Lower lobe of right lung (tissue), 2 donors: ENCODE measurements around the gene CDCP2. TPM values are rescaled to one million over a fixed set of nuclear protein-coding genes. Genes with fewer than 3 reads are reported as not detected.
A peak's percentile ranks its signal among the peaks of the same experiment; 100 is the strongest.

ENCODE experiments used
- ATAC-seq, 2 donors: fragments of 200-7000 bp; cut with Tn5 transposase; one replicate each; pipeline ENCODE4 v1.9.1; 2020 to 2022; ENCODE audit warnings: mild to moderate bottlenecking in 2 of 2, moderate library complexity in 2 of 2
- DNase-seq: peaks from one replicate; pipeline ENCODE4 v3.0.0-alpha.2; 2020
- H3K27ac ChIP-seq: fragments of 200-600 bp; one replicate; pipeline ENCODE4 v1.8.0; 2022
- H3K27me3 ChIP-seq: fragments of 200-600 bp; one replicate; pipeline ENCODE4 v1.8.0; 2022; ENCODE audit warnings: low read depth
- H3K36me3 ChIP-seq: fragments of 200-600 bp; one replicate; pipeline ENCODE4 v1.8.0; 2022; ENCODE audit warnings: mild to moderate bottlenecking
- H3K4me1 ChIP-seq: fragments of 200-600 bp; one replicate; pipeline ENCODE4 v1.8.0; 2022
- H3K4me3 ChIP-seq: fragments of 200-600 bp; one replicate; pipeline ENCODE4 v1.8.0; 2022; ENCODE audit warnings: mild to moderate bottlenecking
- H3K9me3 ChIP-seq: fragments of 200-600 bp; one replicate; pipeline ENCODE4 v1.8.0; 2022
- intact Hi-C: fragments of 100-400 bp; cut with DNase I; formaldehyde crosslinking; loops from one replicate; pipeline ENCODE4 v1.11.0; 2022
- total RNA-seq: library from RNA; stranded (reverse); fragmentation: NEBNext Ultra II Directional; extraction: Animal tissue kit (Norgen Biotek cat#: 25700); gene quantifications from one replicate; pipeline ENCODE4 v1.2.1, GENCODE V29; 2021
- TF ChIP-seq, protein P1 (sequence below): fragments of 200-600 bp; IDR thresholded peaks from one replicate; pipeline ENCODE4 v1.8.0; 2022; ENCODE audit warnings: antibody characterized with exemption, mild to moderate bottlenecking
- donor health status: DM: no; HTN: yes; CAD: no; lungs with severe emphysema.

Gene CDCP2
- total RNA-seq, 1 donor from 2014 or later, result not detected

- TF ChIP-seq, protein P1, sequence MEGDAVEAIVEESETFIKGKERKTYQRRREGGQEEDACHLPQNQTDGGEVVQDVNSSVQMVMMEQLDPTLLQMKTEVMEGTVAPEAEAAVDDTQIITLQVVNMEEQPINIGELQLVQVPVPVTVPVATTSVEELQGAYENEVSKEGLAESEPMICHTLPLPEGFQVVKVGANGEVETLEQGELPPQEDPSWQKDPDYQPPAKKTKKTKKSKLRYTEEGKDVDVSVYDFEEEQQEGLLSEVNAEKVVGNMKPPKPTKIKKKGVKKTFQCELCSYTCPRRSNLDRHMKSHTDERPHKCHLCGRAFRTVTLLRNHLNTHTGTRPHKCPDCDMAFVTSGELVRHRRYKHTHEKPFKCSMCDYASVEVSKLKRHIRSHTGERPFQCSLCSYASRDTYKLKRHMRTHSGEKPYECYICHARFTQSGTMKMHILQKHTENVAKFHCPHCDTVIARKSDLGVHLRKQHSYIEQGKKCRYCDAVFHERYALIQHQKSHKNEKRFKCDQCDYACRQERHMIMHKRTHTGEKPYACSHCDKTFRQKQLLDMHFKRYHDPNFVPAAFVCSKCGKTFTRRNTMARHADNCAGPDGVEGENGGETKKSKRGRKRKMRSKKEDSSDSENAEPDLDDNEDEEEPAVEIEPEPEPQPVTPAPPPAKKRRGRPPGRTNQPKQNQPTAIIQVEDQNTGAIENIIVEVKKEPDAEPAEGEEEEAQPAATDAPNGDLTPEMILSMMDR, result no peak
- Histone ChIP-seq H3K36me3 (no peaks in the 10 kb centered on the region), H3K9me3 (no peaks in the 10 kb centered on the region), H3K27ac (no peak overlapping the region), H3K27me3 (no peaks in the 10 kb centered on the region), H3K4me1 (peaks cover 14% of the 10 kb centered on the region), H3K4me3 (no peak overlapping the region)
- ATAC-seq (no peak), DNase-seq (no peak)
- intact Hi-C loops, result no loop called here
Measured at GRCh38 chr1:54122992-54123391, 29.8 kb downstream of the CDCP2 start.

- peaks cover 14% of the 10 kb centered on the region for H3K4me1 ChIP-seq
- TF ChIP-seq, protein P1, result no peak
- H3K4me3 ChIP-seq, result no peak overlapping the region
- intact Hi-C loops, result no loop called here
- no peaks in the 10 kb centered on the region for H3K27me3 ChIP-seq
- H3K36me3 ChIP-seq, result no peaks in the 10 kb centered on the region
- H3K9me3 ChIP-seq, result no peaks in the 10 kb centered on the region
- DNase-seq (no peak), ATAC-seq (no peak)
- H3K27ac ChIP-seq, result no peak overlapping the region
Measured at GRCh38 chr1:54122135-54122751, 30.6 kb downstream of the CDCP2 start.

DNA sequence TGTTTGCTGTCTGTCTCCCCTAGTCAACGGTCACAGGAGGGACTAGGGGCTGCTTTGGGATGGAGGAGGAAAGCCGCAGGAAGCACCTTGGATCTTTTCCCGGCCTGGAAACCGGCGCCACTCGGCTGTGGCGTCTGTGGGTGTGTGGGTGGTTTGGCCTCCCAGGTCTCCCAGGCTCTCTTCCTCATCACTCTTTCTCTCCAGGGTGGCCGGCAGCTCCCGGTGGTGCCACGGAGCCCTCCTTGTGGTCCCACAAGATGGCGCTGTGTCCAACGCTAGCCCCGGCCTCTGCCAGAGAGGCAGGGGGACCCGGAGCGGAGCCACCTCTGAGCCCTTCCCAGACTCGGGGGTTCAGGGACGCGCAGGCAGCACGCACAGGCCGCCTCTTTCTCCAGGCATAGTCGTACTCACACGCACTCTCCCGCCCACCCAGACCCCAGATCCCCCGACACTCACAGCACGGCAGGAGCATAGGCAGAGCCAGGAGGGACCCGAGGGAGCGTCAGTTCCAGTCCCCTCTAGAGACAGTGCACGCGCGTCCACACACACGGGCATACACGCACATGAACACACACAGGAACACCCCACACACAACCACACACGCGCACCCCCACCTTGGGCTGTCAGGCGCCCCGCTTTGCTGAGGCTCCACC, 31.2 kb downstream of the CDCP2 start:
- DNase-seq, result peak; percentile 77
- H3K4me1 ChIP-seq, result peaks cover 14% of the 10 kb centered on the region
- H3K36me3 ChIP-seq, result no peaks in the 10 kb centered on the region
- H3K9me3 ChIP-seq, result no peaks in the 10 kb centered on the region
- ATAC-seq, result peak; percentile 88 to 91
- no peak overlapping the region for H3K27ac ChIP-seq
- H3K27me3 ChIP-seq, result no peaks in the 10 kb centered on the region
- intact Hi-C loops, result no loop called here
- peak overlapping the region; percentile 28 for H3K4me3 ChIP-seq
- TF ChIP-seq, protein P1, result peak; percentile 83

GRCh38 chr1:54120698-54121481, 31.9 kb downstream of the CDCP2 start:
- Histone ChIP-seq H3K4me1 (peaks cover 14% of the 10 kb centered on the region), H3K9me3 (no peaks in the 10 kb centered on the region), H3K36me3 (no peaks in the 10 kb centered on the region), H3K27me3 (no peaks in the 10 kb centered on the region), H3K4me3 (peak overlapping the region; percentile 28), H3K27ac (no peak overlapping the region)
- ATAC-seq, result no peak
- TF ChIP-seq, protein P1, result no peak
- DNase-seq, result no peak
- intact Hi-C loops, result no loop called here

DNA sequence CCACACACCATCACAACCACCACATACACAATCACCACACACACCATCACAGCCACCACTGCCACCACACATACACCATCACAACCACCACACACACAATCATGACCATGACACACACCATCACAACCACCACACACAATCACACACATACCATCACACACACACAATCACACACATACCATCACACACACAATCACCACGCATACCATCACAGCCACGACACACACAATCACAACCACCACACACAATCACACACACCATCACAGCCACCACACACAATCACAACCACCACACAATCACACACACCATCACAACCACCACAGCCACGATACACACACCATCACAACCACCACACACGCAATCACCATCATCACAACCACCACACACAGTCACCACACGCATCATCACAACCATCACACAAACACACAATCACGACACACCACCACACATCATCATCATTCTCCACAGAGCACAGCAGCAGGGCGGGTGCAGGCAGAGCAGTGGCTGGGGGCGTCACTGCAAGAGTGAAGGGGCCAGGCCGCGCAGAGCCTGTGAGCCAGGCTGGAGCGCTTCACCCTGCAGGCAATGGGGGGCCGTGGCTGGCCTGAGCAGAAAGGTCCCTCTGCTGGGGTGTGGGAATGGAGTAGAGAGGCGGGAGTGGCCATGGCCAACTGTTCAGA, 32.6 kb downstream of the CDCP2 start:
- ATAC-seq (no peak), DNase-seq (no peak)
- intact Hi-C loops, result no loop called here
- no peaks in the 10 kb centered on the region for H3K27me3 ChIP-seq
- no peak overlapping the region for H3K27ac ChIP-seq
- TF ChIP-seq, protein P1, result no peak
- H3K9me3 ChIP-seq, result no peaks in the 10 kb centered on the region
- no peaks in the 10 kb centered on the region for H3K36me3 ChIP-seq
- no peak overlapping the region for H3K4me3 ChIP-seq
- H3K4me1 ChIP-seq, result peaks cover 14% of the 10 kb centered on the region
